ENCODE measurements around the gene EVA1C. TPM values are rescaled to one million over a fixed set of nuclear protein-coding genes. Genes with fewer than 3 reads are reported as not detected.

Gene EVA1C
- total and polyA plus RNA-seq, 2 experiments from 2014 or later = 4.6 to 6.9 TPM

DNA sequence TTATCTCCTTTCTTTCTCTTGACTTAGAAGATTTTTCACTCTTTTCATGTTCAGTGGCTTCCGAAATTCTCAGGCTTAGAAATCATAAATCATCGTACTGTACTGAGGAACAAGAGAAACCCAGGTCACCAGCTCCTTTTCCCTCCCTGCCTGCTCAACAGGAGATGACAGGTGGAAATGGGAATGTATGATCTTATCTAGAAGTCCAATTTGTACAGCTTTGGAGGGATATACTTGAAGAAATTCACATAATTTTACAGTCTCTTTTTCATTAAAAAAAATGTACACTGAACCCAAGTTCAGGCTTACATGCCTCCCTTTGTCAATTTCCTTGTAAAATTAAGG is 11.7 kb downstream of the EVA1C start:
- no peak overlapping the region for H2AFZ ChIP-seq

More for the DNA sequence above, 11.7 kb downstream of the EVA1C start:
- no peak for ATAC-seq
- peaks cover 19% of the 10 kb centered on the region for H3K9me3 Mint-ChIP-seq
- Histone ChIP-seq H3F3A (replicated peaks; ENCODE audit: low read depth) (no peaks in the 10 kb centered on the region), H3K27ac (ENCODE audit: low read depth) (no peak overlapping the region), H3K4me3 (no peak overlapping the region), H4K20me1 (replicated peaks; ENCODE audit: insufficient read depth) (no peaks in the 10 kb centered on the region), H3K4me2 (no peak overlapping the region), H3K4me1 (ENCODE audit: insufficient read depth) (peaks cover 13% of the 10 kb centered on the region), H3K36me3 (ENCODE audit: insufficient read depth) (no peaks in the 10 kb centered on the region), H3K27me3 (ENCODE audit: insufficient read depth) (no peaks in the 10 kb centered on the region), H3K9me2 (ENCODE audit: insufficient read depth) (no peaks in the 10 kb centered on the region), H3K79me2 (replicated peaks; ENCODE audit: insufficient read depth) (no peaks in the 10 kb centered on the region)
- peaks cover 7% of the 10 kb centered on the region for H3K36me3 Mint-ChIP-seq (ENCODE audit: low read depth)
- H3K27me3 Mint-ChIP-seq (ENCODE audit: insufficient read depth, low read depth, poor library complexity) = peaks cover 3% of the 10 kb centered on the region
- H3K4me1 Mint-ChIP-seq = peaks cover 13% of the 10 kb centered on the region
- no peak overlapping the region for H3K4me3 Mint-ChIP-seq
- no peak overlapping the region for H3K27ac Mint-ChIP-seq
- no peak for DNase-seq (ENCODE audit: low spot score)
- TF ChIP-seq, protein P1, sequence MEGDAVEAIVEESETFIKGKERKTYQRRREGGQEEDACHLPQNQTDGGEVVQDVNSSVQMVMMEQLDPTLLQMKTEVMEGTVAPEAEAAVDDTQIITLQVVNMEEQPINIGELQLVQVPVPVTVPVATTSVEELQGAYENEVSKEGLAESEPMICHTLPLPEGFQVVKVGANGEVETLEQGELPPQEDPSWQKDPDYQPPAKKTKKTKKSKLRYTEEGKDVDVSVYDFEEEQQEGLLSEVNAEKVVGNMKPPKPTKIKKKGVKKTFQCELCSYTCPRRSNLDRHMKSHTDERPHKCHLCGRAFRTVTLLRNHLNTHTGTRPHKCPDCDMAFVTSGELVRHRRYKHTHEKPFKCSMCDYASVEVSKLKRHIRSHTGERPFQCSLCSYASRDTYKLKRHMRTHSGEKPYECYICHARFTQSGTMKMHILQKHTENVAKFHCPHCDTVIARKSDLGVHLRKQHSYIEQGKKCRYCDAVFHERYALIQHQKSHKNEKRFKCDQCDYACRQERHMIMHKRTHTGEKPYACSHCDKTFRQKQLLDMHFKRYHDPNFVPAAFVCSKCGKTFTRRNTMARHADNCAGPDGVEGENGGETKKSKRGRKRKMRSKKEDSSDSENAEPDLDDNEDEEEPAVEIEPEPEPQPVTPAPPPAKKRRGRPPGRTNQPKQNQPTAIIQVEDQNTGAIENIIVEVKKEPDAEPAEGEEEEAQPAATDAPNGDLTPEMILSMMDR (conservative IDR thresholded peaks at IDR 0.05; ENCODE audit: low read depth in 2 of 2) = no peak
- no peak for TF ChIP-seq CREB1 (CRISPR knock-in tag; IDR thresholded peaks at IDR 0.05; ENCODE audit: low read depth)
- TF ChIP-seq POLR2AphosphoS5 (IDR thresholded peaks at IDR 0.05; ENCODE audit: low read depth) = no peak
- TF ChIP-seq, protein P2, sequence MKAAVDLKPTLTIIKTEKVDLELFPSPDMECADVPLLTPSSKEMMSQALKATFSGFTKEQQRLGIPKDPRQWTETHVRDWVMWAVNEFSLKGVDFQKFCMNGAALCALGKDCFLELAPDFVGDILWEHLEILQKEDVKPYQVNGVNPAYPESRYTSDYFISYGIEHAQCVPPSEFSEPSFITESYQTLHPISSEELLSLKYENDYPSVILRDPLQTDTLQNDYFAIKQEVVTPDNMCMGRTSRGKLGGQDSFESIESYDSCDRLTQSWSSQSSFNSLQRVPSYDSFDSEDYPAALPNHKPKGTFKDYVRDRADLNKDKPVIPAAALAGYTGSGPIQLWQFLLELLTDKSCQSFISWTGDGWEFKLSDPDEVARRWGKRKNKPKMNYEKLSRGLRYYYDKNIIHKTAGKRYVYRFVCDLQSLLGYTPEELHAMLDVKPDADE (IDR thresholded peaks at IDR 0.05) = no peak
- no peak for TF ChIP-seq ZNF114 (CRISPR knock-in tag; IDR thresholded peaks at IDR 0.05)
- TF ChIP-seq ZNF331 (CRISPR knock-in tag; IDR thresholded peaks at IDR 0.05; ENCODE audit: low read depth) = no peak
- no peak for TF ChIP-seq JUNB (IDR thresholded peaks at IDR 0.05; ENCODE audit: unreplicated experiment)
- no peak for TF ChIP-seq NANOG (IDR thresholded peaks at IDR 0.05; ENCODE audit: borderline replicate concordance)
- TF ChIP-seq STAT1 (IDR thresholded peaks at IDR 0.05; ENCODE audit: unreplicated experiment) = no peak
- no peak for TF ChIP-seq EZH2phosphoT487 (IDR thresholded peaks at IDR 0.05; ENCODE audit: unreplicated experiment)
- TF ChIP-seq, protein P3, sequence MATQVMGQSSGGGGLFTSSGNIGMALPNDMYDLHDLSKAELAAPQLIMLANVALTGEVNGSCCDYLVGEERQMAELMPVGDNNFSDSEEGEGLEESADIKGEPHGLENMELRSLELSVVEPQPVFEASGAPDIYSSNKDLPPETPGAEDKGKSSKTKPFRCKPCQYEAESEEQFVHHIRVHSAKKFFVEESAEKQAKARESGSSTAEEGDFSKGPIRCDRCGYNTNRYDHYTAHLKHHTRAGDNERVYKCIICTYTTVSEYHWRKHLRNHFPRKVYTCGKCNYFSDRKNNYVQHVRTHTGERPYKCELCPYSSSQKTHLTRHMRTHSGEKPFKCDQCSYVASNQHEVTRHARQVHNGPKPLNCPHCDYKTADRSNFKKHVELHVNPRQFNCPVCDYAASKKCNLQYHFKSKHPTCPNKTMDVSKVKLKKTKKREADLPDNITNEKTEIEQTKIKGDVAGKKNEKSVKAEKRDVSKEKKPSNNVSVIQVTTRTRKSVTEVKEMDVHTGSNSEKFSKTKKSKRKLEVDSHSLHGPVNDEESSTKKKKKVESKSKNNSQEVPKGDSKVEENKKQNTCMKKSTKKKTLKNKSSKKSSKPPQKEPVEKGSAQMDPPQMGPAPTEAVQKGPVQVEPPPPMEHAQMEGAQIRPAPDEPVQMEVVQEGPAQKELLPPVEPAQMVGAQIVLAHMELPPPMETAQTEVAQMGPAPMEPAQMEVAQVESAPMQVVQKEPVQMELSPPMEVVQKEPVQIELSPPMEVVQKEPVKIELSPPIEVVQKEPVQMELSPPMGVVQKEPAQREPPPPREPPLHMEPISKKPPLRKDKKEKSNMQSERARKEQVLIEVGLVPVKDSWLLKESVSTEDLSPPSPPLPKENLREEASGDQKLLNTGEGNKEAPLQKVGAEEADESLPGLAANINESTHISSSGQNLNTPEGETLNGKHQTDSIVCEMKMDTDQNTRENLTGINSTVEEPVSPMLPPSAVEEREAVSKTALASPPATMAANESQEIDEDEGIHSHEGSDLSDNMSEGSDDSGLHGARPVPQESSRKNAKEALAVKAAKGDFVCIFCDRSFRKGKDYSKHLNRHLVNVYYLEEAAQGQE (IDR thresholded peaks at IDR 0.05; ENCODE audit: unreplicated experiment) = no peak
- TF ChIP-seq, protein P4, sequence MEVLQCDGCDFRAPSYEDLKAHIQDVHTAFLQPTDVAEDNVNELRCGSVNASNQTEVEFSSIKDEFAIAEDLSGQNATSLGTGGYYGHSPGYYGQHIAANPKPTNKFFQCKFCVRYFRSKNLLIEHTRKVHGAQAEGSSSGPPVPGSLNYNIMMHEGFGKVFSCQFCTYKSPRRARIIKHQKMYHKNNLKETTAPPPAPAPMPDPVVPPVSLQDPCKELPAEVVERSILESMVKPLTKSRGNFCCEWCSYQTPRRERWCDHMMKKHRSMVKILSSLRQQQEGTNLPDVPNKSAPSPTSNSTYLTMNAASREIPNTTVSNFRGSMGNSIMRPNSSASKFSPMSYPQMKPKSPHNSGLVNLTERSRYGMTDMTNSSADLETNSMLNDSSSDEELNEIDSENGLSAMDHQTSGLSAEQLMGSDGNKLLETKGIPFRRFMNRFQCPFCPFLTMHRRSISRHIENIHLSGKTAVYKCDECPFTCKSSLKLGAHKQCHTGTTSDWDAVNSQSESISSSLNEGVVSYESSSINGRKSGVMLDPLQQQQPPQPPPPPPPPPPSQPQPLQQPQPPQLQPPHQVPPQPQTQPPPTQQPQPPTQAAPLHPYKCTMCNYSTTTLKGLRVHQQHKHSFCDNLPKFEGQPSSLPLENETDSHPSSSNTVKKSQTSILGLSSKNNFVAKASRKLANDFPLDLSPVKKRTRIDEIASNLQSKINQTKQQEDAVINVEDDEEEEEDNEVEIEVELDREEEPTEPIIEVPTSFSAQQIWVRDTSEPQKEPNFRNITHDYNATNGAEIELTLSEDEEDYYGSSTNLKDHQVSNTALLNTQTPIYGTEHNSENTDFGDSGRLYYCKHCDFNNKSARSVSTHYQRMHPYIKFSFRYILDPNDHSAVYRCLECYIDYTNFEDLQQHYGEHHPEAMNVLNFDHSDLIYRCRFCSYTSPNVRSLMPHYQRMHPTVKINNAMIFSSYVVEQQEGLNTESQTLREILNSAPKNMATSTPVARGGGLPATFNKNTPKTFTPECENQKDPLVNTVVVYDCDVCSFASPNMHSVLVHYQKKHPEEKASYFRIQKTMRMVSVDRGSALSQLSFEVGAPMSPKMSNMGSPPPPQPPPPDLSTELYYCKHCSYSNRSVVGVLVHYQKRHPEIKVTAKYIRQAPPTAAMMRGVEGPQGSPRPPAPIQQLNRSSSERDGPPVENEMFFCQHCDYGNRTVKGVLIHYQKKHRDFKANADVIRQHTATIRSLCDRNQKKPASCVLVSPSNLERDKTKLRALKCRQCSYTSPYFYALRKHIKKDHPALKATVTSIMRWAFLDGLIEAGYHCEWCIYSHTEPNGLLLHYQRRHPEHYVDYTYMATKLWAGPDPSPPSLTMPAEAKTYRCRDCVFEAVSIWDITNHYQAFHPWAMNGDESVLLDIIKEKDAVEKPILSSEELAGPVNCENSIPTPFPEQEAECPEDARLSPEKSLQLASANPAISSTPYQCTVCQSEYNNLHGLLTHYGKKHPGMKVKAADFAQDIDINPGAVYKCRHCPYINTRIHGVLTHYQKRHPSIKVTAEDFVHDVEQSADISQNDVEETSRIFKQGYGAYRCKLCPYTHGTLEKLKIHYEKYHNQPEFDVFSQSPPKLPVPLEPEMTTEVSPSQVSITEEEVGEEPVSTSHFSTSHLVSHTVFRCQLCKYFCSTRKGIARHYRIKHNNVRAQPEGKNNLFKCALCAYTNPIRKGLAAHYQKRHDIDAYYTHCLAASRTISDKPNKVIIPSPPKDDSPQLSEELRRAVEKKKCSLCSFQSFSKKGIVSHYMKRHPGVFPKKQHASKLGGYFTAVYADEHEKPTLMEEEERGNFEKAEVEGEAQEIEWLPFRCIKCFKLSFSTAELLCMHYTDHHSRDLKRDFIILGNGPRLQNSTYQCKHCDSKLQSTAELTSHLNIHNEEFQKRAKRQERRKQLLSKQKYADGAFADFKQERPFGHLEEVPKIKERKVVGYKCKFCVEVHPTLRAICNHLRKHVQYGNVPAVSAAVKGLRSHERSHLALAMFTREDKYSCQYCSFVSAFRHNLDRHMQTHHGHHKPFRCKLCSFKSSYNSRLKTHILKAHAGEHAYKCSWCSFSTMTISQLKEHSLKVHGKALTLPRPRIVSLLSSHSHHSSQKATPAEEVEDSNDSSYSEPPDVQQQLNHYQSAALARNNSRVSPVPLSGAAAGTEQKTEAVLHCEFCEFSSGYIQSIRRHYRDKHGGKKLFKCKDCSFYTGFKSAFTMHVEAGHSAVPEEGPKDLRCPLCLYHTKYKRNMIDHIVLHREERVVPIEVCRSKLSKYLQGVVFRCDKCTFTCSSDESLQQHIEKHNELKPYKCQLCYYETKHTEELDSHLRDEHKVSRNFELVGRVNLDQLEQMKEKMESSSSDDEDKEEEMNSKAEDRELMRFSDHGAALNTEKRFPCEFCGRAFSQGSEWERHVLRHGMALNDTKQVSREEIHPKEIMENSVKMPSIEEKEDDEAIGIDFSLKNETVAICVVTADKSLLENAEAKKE (CRISPR knock-in tag; IDR thresholded peaks at IDR 0.05) = no peak
- no peak for TF ChIP-seq EZH2 (IDR thresholded peaks at IDR 0.05; ENCODE audit: low read depth, unreplicated experiment)
